Coronary artery (tissue), 2 donors: Measurements from ENCODE around the gene OR2T1.

Source experiments
- DNase-seq: peaks from one replicate; pipeline ENCODE4 v3.0.0-alpha.2; 2017; ENCODE audit warnings: low spot score
- H3K27ac ChIP-seq, 2 donors: fragments of 200-600 bp; sonication (generic); one replicate each; pipeline ENCODE4 v1.5.1; 2016 to 2019
- H3K4me3 ChIP-seq: fragments of 200-600 bp; sonication (generic); 2 replicates; pipeline ENCODE4 v1.5.1; 2016; ENCODE audit warnings: mild to moderate bottlenecking, moderate library complexity
- CTCF ChIP-seq: fragments of 200-600 bp; sonication (generic); IDR thresholded peaks from one replicate; pipeline ENCODE4 v1.5.1; 2019; ENCODE audit warnings: antibody characterized with exemption

Gene OR2T1

GRCh38 chr1:248375446-248375845, 27.4 kb upstream of the OR2T1 start, which contains the start of gene OR2T6:
Gene OR2T6 (plus strand): TSS chr1:248375746. CDS start chr1:248387609, 11,863 bp downstream.
- H3K4me3 ChIP-seq: no peak within 1 kb of the TSS
- no peak for TF ChIP-seq CTCF

GRCh38 chr1:248376916-248377315, 25.9 kb upstream of the OR2T1 start:
- TF ChIP-seq CTCF: no peak

More at GRCh38 chr1:248375446-248375845, 27.4 kb upstream of the OR2T1 start, which contains the start of gene OR2T6:
- DNase-seq: no peak
- no peak within 1 kb of the TSS for H3K27ac ChIP-seq

GRCh38 chr1:248380854-248381253, 22.0 kb upstream of the OR2T1 start:
- Histone ChIP-seq H3K4me3 (no peak overlapping the region), H3K27ac (no peak overlapping the region)
- TF ChIP-seq CTCF: no peak
- DNase-seq: no peak

More at GRCh38 chr1:248376916-248377315, 25.9 kb upstream of the OR2T1 start:
- DNase-seq: no peak
- H3K4me3 ChIP-seq: no peak overlapping the region
- H3K27ac ChIP-seq: no peak overlapping the region

- no peak for DNase-seq
- TF ChIP-seq CTCF: no peak
- no peak overlapping the region for H3K27ac ChIP-seq
- no peak overlapping the region for H3K4me3 ChIP-seq
These were observed 14.4 kb upstream of the OR2T1 start for GRCh38 chr1:248388426-248388825.

GRCh38 chr1:248393050-248393449, 9.8 kb upstream of the OR2T1 start:
- no peak overlapping the region for H3K4me3 ChIP-seq
- no peak overlapping the region for H3K27ac ChIP-seq
- no peak for DNase-seq
- no peak for TF ChIP-seq CTCF

GRCh38 chr1:248404024-248404423, 1.2 kb downstream of the OR2T1 start:
- H3K4me3 ChIP-seq: no peak overlapping the region
- TF ChIP-seq CTCF: no peak
- no peak overlapping the region for H3K27ac ChIP-seq
- no peak for DNase-seq

- no peak for TF ChIP-seq CTCF
- Histone ChIP-seq H3K4me3 (no peak overlapping the region), H3K27ac (no peak overlapping the region)
- no peak for DNase-seq
These were observed 4.2 kb downstream of the OR2T1 start for GRCh38 chr1:248406721-248407692.
